ENCODE measurements around the gene TSPOAP1.

Gene TSPOAP1

DNA sequence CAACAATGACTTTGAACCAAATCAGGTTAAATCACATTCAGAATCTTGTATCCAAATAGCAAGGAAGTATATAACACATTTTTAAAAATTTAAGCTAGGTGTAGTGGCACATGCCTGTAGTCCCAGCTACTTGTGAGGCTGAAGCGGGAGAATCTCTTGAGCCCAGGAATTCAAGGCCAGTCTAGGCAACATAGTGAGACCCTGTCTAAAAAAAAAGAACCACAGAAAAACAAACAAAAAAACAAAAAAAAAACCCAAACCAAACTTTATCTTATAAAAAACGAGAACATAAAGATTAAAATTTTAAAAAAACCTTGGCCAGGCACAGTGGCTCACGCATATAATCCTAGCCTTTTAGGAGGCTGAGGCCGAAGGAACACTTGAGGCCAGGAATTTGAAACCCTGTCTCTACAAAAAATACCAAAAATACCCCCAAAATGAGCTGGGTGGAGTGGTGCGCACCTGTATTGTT, 11.8 kb upstream of the TSPOAP1 start:
- Histone ChIP-seq H3K27me3 (ENCODE audit: low read length) (no peaks in the 10 kb centered on the region), H3K9me3 (ENCODE audit: insufficient read depth, low read length) (no peaks in the 10 kb centered on the region), H3K4me3 (ENCODE audit: insufficient read depth, low read length, poor library complexity, severe bottlenecking) (peak overlapping the region; percentile 41), H3K9me2 (replicated peaks; ENCODE audit: insufficient read depth, low read length) (no peaks in the 10 kb centered on the region), H3K9ac (ENCODE audit: low read length) (peak overlapping the region; percentile 100), H2AFZ (ENCODE audit: low read depth, low read length, severe bottlenecking) (no peak overlapping the region), H3K27ac (ENCODE audit: low read depth, low read length) (peak overlapping the region; percentile 97), H3F3A (ENCODE audit: insufficient read depth) (peaks cover 86% of the 10 kb centered on the region), H3K4me2 (ENCODE audit: low read depth, low read length, poor library complexity, severe bottlenecking) (peak overlapping the region; percentile 99), H3K79me2 (ENCODE audit: insufficient read depth, low read length) (peaks cover 45% of the 10 kb centered on the region), H4K20me1 (ENCODE audit: low read depth, low read length) (no peaks in the 10 kb centered on the region), H3K36me3 (ENCODE audit: low read length) (no peaks in the 10 kb centered on the region)
- TF ChIP-seq EZH2phosphoT487 (conservative IDR thresholded peaks at IDR 0.05; ENCODE audit: low read length), result no peak
- TF ChIP-seq, protein P1, sequence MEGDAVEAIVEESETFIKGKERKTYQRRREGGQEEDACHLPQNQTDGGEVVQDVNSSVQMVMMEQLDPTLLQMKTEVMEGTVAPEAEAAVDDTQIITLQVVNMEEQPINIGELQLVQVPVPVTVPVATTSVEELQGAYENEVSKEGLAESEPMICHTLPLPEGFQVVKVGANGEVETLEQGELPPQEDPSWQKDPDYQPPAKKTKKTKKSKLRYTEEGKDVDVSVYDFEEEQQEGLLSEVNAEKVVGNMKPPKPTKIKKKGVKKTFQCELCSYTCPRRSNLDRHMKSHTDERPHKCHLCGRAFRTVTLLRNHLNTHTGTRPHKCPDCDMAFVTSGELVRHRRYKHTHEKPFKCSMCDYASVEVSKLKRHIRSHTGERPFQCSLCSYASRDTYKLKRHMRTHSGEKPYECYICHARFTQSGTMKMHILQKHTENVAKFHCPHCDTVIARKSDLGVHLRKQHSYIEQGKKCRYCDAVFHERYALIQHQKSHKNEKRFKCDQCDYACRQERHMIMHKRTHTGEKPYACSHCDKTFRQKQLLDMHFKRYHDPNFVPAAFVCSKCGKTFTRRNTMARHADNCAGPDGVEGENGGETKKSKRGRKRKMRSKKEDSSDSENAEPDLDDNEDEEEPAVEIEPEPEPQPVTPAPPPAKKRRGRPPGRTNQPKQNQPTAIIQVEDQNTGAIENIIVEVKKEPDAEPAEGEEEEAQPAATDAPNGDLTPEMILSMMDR (IDR thresholded peaks at IDR 0.05; ENCODE audit: insufficient read depth, low read length, poor library complexity, severe bottlenecking), result no peak

DNA sequence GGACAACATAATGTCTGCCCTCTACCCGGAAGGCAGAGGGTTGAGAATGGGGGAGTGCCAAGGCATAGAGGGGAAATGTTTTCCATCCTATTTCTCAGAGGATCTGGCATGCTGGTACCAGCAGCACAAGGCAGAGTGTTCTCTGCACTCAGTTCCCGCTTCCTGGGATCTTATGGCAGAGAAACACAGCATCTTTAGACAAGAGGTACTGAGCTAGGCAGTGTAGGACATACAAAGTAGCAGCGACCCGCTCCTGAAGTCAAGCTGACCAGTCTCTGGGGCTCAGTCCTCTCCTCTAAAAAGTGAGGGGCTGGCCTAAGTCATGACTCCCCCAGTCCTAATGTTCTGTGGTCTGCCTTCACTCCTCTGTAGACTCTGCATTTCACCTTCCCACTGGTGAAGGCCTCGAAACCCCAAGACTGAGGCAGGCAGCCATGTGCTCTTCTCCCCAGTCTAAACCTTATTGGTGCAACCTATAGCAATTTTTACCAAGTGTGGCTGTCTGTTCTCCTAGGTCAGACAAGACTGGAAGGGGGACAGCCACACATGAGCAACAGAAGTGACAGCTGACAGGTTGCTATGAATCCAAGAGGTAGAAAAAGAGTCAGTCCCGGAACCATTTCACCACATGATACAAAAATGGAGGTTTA, 11.3 kb upstream of the TSPOAP1 start:
- Histone ChIP-seq H3K27me3 (ENCODE audit: low read length) (no peaks in the 10 kb centered on the region), H2AFZ (ENCODE audit: low read depth, low read length, severe bottlenecking) (no peak overlapping the region), H3K27ac (ENCODE audit: low read depth, low read length) (peak overlapping the region; percentile 97), H3K4me3 (ENCODE audit: insufficient read depth, low read length, poor library complexity, severe bottlenecking) (peak overlapping the region; percentile 41), H3K79me2 (ENCODE audit: insufficient read depth, low read length) (peaks cover 40% of the 10 kb centered on the region), H3K9me2 (replicated peaks; ENCODE audit: insufficient read depth, low read length) (no peaks in the 10 kb centered on the region), H3K9ac (ENCODE audit: low read length) (peak overlapping the region; percentile 100), H4K20me1 (ENCODE audit: low read depth, low read length) (no peaks in the 10 kb centered on the region), H3K9me3 (ENCODE audit: insufficient read depth, low read length) (no peaks in the 10 kb centered on the region), H3K4me2 (ENCODE audit: low read depth, low read length, poor library complexity, severe bottlenecking) (peak overlapping the region; percentile 99), H3K36me3 (ENCODE audit: low read length) (no peaks in the 10 kb centered on the region), H3F3A (ENCODE audit: insufficient read depth) (peaks cover 87% of the 10 kb centered on the region)
- no peak for TF ChIP-seq EZH2phosphoT487 (conservative IDR thresholded peaks at IDR 0.05; ENCODE audit: low read length)
- TF ChIP-seq, protein P1 (IDR thresholded peaks at IDR 0.05; ENCODE audit: insufficient read depth, low read length, poor library complexity, severe bottlenecking), result no peak

- Histone ChIP-seq H3K27ac (ENCODE audit: low read depth, low read length) (peak overlapping the region; percentile 97), H3K9me2 (replicated peaks; ENCODE audit: insufficient read depth, low read length) (no peaks in the 10 kb centered on the region), H3F3A (ENCODE audit: insufficient read depth) (peaks cover 87% of the 10 kb centered on the region), H4K20me1 (ENCODE audit: low read depth, low read length) (no peaks in the 10 kb centered on the region), H3K9ac (ENCODE audit: low read length) (peak overlapping the region; percentile 100), H3K4me3 (ENCODE audit: insufficient read depth, low read length, poor library complexity, severe bottlenecking) (peak overlapping the region; percentile 41), H3K36me3 (ENCODE audit: low read length) (no peaks in the 10 kb centered on the region), H3K9me3 (ENCODE audit: insufficient read depth, low read length) (no peaks in the 10 kb centered on the region), H2AFZ (ENCODE audit: low read depth, low read length, severe bottlenecking) (no peak overlapping the region), H3K4me2 (ENCODE audit: low read depth, low read length, poor library complexity, severe bottlenecking) (peak overlapping the region; percentile 99), H3K79me2 (ENCODE audit: insufficient read depth, low read length) (peaks cover 40% of the 10 kb centered on the region), H3K27me3 (ENCODE audit: low read length) (no peaks in the 10 kb centered on the region)
- no peak for TF ChIP-seq EZH2phosphoT487 (conservative IDR thresholded peaks at IDR 0.05; ENCODE audit: low read length)
- TF ChIP-seq, protein P1 (IDR thresholded peaks at IDR 0.05; ENCODE audit: insufficient read depth, low read length, poor library complexity, severe bottlenecking), result no peak
Measured at GRCh38 chr17:58338841-58339754, 10.5 kb upstream of the TSPOAP1 start.
